ENCODE measurements around the gene RBM5.

The RBM5 gene

GRCh38 chr3:50162034-50162883, 73.5 kb downstream of the RBM5 start:
- DNase-seq = no peak

GRCh38 chr3:50163572-50164455, 75.1 kb downstream of the RBM5 start:
- peak; percentile 64 to 88 for DNase-seq

GRCh38 chr3:50164481-50164880, 75.8 kb downstream of the RBM5 start:
- no peak for DNase-seq

- DNase-seq = peak in 1 of 2 experiments; percentile 81
These were observed 76.5 kb downstream of the RBM5 start for GRCh38 chr3:50164984-50165909.

GRCh38 chr3:50165910-50166538, 77.3 kb downstream of the RBM5 start:
- no peak for DNase-seq

GRCh38 chr3:50166620-50167019, 77.9 kb downstream of the RBM5 start:
- no peak for DNase-seq

GRCh38 chr3:50167069-50167840, 78.5 kb downstream of the RBM5 start:
- DNase-seq = no peak

- DNase-seq = no peak
These were observed 79.1 kb downstream of the RBM5 start for GRCh38 chr3:50167841-50168209.

- DNase-seq = no peak
These were observed 79.7 kb downstream of the RBM5 start for GRCh38 chr3:50168388-50168787.
